SH-SY5Y (cell line): ENCODE measurements around the gene TRAF3.

Experiments
- GATA2 ChIP-seq: IDR thresholded peaks from 2 replicates; pipeline ENCODE4 v1.6.1; 2011; ENCODE audit warnings: mild to moderate bottlenecking, low read depth, low read length
- GATA3 ChIP-seq: IDR thresholded peaks from 2 replicates; pipeline ENCODE4 v1.6.1; 2011; ENCODE audit warnings: low read depth, mild to moderate bottlenecking, low read length, moderate library complexity

Gene TRAF3

GRCh38 chr14:102930753-102931579, 153.7 kb downstream of the TRAF3 start:
- TF ChIP-seq GATA2 = no peak
- TF ChIP-seq GATA3 = no peak

DNA sequence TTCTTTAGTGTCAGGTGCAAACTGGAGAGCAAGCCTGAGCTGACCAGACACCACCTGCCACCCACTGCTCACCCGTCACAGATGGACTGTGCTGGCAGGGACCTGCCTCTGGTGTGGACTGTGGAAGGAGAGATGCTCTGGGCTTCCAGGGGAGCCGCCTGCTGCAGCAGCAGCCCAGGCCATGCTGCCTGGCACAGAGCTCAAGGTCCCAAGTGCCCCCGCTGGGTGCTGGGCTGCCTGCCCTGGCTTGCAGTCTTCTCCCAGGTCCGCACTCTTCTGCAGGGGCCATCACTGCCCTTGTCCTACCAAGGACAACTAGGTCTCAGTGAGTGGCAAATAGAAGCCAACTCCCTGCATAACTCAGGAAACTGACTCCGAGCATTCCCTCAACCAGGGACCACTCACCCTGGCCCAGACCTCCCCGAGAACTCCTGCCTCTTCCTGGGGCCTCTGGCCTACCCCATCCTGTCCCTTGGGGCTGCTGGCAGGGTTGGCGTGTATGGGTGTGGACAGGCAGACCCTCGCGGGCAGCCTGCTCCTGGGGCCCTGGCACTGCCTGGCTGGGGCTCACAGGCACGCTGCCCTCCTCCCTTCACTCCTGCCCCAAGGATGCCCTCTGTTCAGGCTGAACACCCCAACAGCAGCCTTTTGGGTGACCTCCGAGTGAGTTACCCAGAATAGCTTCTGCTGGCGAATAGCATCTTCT, 154.5 kb downstream of the TRAF3 start:
- no peak for TF ChIP-seq GATA2
- TF ChIP-seq GATA3 = no peak

DNA sequence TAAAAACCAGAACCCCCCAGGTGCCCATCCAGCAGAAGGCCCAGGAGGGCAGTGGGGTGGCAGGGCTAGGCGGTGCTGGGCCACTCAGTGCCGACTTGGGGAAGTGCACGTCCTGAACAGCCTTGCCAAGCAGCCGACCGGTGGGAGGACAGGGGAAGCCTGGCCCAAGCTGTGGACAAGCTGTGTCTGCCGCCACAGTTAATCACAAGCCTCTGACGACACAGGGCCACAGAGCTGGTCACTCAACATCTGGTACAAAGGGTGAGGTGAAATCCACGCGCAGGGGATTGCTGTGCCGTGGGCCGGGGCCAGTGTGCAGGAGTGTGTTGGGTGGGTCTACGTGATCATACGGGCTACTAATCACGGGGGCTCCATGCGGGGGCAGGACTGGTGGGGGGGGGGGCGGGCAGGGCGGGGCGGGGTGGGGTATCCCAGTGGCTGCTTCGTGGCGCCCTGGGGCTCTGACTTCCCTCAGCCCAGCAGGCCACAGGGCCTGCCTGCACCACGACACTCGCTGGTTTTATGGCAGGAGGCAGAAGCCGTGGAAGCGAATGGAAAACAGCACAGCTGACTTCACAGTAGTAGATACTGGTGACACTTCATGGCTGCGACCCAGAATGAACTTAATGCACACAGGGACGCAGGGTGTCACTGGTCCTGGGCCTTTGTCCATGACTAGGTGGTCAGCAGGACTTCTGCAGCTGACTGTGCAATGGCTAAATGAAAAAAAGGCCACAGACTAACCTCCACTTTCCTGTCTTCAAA, 155.4 kb downstream of the TRAF3 start:
- TF ChIP-seq GATA3 (no peak), GATA2 (no peak)

- TF ChIP-seq GATA3 (no peak), GATA2 (no peak)
Measured at GRCh38 chr14:102933618-102934231, 156.5 kb downstream of the TRAF3 start.

GRCh38 chr14:102935756-102936155, 158.5 kb downstream of the TRAF3 start:
- TF ChIP-seq GATA2 (no peak), GATA3 (no peak)

- TF ChIP-seq GATA3 (no peak), GATA2 (no peak)
Measured at GRCh38 chr14:102937331-102938175, 160.3 kb downstream of the TRAF3 start.

DNA sequence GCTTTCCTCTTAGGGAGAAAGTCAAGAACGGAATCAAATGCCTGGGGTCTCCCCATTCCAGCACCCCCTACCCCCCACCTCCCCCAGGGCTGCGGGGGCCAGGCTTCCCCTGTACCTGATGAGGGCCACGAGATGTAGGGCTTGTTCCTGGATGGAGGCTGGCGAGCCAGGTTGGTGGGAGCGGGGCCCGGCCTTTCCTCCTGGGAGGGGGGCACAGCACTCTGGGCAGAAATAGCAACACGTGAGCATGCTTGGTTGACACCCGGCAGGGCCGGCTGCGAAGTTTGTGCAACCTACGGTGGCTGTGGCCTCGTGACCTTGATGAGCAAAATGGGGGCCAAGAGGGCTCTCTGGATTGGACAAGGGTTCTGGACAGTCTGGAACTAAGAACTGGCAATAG, 160.9 kb downstream of the TRAF3 start:
- no peak for TF ChIP-seq GATA3

- no peak for TF ChIP-seq GATA3
- TF ChIP-seq GATA2 = no peak
Measured at GRCh38 chr14:102939329-102939728, 162.1 kb downstream of the TRAF3 start.

- TF ChIP-seq GATA3 = no peak
- no peak for TF ChIP-seq GATA2
Measured at GRCh38 chr14:102939820-102940561, 162.7 kb downstream of the TRAF3 start.

- no peak for TF ChIP-seq GATA3
- no peak for TF ChIP-seq GATA2
Measured at GRCh38 chr14:102940729-102941362, 163.6 kb downstream of the TRAF3 start.

DNA sequence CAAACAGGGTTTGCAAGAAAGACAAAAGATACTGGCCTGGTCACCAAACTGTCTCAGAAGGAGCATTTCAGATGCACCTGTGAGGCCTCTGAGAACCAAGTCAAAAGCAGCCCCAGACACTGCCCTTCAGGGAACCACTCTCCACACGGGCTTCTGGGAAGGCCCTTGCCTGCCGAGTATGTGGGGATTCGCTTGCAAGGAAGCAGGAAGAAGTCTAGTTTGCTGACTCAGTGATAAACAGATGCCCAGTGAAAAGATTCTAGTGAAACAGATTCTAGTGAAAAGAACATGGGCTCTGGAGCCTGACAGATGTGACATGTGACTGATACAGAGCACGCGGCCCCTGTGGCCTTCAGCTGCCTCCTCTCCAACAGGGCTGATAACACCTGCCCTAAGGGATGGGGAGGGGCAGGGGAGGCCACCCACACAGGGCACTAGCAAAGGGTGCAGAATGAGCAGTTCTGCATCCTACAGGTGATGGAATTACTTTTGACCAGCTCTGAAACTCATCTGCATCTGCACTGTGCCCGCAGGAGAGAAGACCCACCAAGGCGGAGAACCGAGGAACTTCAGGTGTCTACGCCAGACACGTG, 164.3 kb downstream of the TRAF3 start:
- TF ChIP-seq GATA2 (no peak), GATA3 (no peak)

DNA sequence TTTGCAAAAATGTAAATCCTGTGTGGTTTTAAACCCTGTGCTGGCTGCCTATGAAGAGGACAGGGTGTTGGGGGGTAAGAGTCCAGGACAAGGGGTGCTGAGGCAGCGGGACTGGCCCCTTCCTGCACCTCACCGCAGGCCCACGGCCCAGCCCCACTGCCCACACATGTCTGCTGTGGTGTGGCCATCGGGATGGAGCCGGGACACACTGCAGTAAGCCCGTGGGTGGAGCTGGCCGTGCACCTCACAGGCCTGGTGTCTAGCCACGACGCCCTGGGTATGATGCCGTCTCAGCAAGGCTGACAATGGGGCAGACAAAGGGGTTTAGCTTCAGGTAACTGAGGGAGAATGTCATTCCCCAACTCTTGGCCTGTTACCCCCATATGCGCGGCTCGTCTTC, 164.8 kb downstream of the TRAF3 start:
- TF ChIP-seq GATA2 (no peak), GATA3 (no peak)

- TF ChIP-seq GATA3 = no peak
- no peak for TF ChIP-seq GATA2
Measured at GRCh38 chr14:102943454-102943853, 166.2 kb downstream of the TRAF3 start.
